ENCODE data around the gene CAPZA1.

The CAPZA1 gene

DNA sequence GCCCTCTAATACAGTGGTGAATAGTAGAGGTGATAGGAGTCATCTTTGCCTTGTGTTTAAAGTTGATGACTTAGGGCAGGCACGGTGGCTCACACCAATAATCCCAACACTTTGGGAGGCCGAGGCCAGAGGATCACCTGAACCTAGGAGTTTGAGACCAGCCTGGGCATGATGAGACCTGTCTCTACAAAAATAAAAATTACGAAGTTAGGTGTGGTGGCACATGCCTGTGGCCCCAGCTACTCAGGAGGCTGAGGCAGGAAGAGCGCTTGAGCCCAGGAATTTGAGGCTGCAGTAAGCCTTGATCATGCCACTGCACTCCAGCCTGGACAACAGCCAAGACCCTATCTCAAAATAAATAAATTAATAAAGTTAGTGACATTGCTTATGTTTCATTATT, 26.6 kb downstream of the CAPZA1 start:
- no peak overlapping the region for H3K9ac ChIP-seq
- no peak overlapping the region for H3K4me3 ChIP-seq (IDR thresholded peaks at IDR 0.05; ENCODE audit: insufficient read depth, low read depth, low read length)
- no peaks in the 10 kb centered on the region for H3K4me1 ChIP-seq (ENCODE audit: low read depth, poor library complexity, severe bottlenecking)
- no peaks in the 10 kb centered on the region for H3K27me3 ChIP-seq (ENCODE audit: insufficient read depth, low read depth)
- H3K36me3 ChIP-seq (ENCODE audit: insufficient read depth), result peaks cover 14% of the 10 kb centered on the region; the same call in 1 of the 2 replicates
- TF ChIP-seq, protein P1, sequence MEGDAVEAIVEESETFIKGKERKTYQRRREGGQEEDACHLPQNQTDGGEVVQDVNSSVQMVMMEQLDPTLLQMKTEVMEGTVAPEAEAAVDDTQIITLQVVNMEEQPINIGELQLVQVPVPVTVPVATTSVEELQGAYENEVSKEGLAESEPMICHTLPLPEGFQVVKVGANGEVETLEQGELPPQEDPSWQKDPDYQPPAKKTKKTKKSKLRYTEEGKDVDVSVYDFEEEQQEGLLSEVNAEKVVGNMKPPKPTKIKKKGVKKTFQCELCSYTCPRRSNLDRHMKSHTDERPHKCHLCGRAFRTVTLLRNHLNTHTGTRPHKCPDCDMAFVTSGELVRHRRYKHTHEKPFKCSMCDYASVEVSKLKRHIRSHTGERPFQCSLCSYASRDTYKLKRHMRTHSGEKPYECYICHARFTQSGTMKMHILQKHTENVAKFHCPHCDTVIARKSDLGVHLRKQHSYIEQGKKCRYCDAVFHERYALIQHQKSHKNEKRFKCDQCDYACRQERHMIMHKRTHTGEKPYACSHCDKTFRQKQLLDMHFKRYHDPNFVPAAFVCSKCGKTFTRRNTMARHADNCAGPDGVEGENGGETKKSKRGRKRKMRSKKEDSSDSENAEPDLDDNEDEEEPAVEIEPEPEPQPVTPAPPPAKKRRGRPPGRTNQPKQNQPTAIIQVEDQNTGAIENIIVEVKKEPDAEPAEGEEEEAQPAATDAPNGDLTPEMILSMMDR (conservative IDR thresholded peaks at IDR 0.05; ENCODE audit: low read depth, low read length), result no peak
- peaks cover 58% of the 10 kb centered on the region for H3K79me2 ChIP-seq (ENCODE audit: insufficient read depth, low read depth)
- H3K4me2 ChIP-seq, result no peak overlapping the region
- no peak overlapping the region for H2AFZ ChIP-seq (ENCODE audit: low read depth)
- H3K27ac ChIP-seq, result no peak overlapping the region
- H4K20me1 ChIP-seq (ENCODE audit: insufficient read depth), result no peaks in the 10 kb centered on the region

DNA sequence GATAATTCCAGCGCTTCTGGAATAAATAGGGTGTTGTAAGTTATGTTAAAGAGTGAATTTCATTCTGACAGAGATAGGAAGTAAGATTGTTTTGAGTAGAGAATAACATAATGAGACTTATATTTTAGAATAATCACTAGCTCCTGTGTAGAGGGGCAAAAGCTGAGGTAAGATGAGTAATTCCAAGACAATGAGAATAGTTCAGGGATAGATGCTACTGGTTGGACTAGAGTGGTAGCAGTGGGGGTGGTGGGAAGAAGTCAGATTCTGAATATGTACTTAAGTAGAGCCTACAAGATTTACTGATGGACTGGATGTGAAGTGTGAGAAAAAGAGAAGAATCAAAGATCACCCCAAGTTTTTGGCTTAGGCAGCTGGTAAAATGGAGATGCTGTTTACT, 31.6 kb downstream of the CAPZA1 start:
- Histone ChIP-seq H3K79me2 (ENCODE audit: insufficient read depth, low read depth) (peaks cover 15% of the 10 kb centered on the region; the same call in 1 of the 2 replicates), H4K20me1 (ENCODE audit: insufficient read depth) (no peaks in the 10 kb centered on the region), H3K4me1 (ENCODE audit: low read depth, poor library complexity, severe bottlenecking) (no peaks in the 10 kb centered on the region), H3K9ac (no peak overlapping the region), H2AFZ (ENCODE audit: low read depth) (no peak overlapping the region), H3K36me3 (ENCODE audit: insufficient read depth) (peaks cover 9% of the 10 kb centered on the region; the same call in 1 of the 2 replicates), H3K27ac (no peak overlapping the region), H3K27me3 (ENCODE audit: insufficient read depth, low read depth) (no peaks in the 10 kb centered on the region), H3K4me3 (IDR thresholded peaks at IDR 0.05; ENCODE audit: insufficient read depth, low read depth, low read length) (no peak overlapping the region), H3K4me2 (no peak overlapping the region)
- TF ChIP-seq, protein P1 (conservative IDR thresholded peaks at IDR 0.05; ENCODE audit: low read depth, low read length), result no peak

DNA sequence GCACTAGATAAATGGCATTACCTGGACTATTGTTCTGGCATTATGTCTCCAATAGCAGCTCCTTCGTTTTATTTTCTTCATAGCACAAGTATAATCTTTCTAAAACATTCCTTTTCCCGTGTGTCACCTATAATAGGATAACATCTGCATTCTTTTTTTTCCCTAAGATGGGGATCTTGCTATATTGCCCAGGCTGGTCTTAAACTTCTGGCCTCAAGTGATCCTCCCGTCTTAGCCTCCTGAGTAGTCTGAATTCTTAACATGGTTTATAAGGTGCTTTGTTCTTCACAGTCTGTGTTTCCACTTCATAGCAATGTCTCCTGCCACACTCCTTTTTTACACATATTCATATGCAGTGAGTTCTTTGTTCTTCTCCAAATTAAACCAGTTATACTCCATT, 46.2 kb downstream of the CAPZA1 start:
- no peak overlapping the region for H3K4me3 ChIP-seq (IDR thresholded peaks at IDR 0.05; ENCODE audit: insufficient read depth, low read depth, low read length)
- no peaks in the 10 kb centered on the region; the same call in 1 of the 2 replicates for H3K36me3 ChIP-seq (ENCODE audit: insufficient read depth)
- H3K4me2 ChIP-seq, result no peak overlapping the region
- H3K9ac ChIP-seq, result no peak overlapping the region
- TF ChIP-seq, protein P1 (conservative IDR thresholded peaks at IDR 0.05; ENCODE audit: low read depth, low read length), result no peak
- H3K27ac ChIP-seq, result no peak overlapping the region
- H4K20me1 ChIP-seq (ENCODE audit: insufficient read depth), result no peaks in the 10 kb centered on the region
- H3K27me3 ChIP-seq (ENCODE audit: insufficient read depth, low read depth), result no peaks in the 10 kb centered on the region
- no peaks in the 10 kb centered on the region for H3K79me2 ChIP-seq (ENCODE audit: insufficient read depth, low read depth)
- no peak overlapping the region for H2AFZ ChIP-seq (ENCODE audit: low read depth)
- H3K4me1 ChIP-seq (ENCODE audit: low read depth, poor library complexity, severe bottlenecking), result peaks cover 21% of the 10 kb centered on the region

DNA sequence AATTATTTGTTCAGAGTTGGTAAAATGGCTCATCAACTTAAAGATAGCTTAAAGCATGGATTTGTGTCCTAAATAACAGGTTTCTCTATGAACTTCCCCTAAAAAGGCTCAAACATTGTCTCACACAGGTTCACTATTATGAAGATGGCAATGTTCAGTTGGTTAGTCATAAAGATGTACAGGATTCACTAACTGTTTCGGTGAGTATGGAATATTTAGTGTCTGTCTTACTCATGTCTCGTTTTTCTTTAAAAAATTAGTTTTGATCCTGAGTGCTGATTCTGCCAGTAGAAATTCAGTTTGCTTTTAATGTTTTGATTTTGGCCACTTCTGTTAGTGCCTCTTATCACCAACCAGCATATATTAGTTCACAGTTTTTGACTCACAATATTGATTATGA, 47.3 kb downstream of the CAPZA1 start:
- peaks cover 25% of the 10 kb centered on the region for H3K4me1 ChIP-seq (ENCODE audit: low read depth, poor library complexity, severe bottlenecking)
- no peaks in the 10 kb centered on the region for H3K79me2 ChIP-seq (ENCODE audit: insufficient read depth, low read depth)
- no peak overlapping the region for H3K27ac ChIP-seq
- no peaks in the 10 kb centered on the region for H3K36me3 ChIP-seq (ENCODE audit: insufficient read depth)
- H3K9ac ChIP-seq, result no peak overlapping the region
- H2AFZ ChIP-seq (ENCODE audit: low read depth), result no peak overlapping the region
- H3K27me3 ChIP-seq (ENCODE audit: insufficient read depth, low read depth), result no peaks in the 10 kb centered on the region
- no peak overlapping the region for H3K4me3 ChIP-seq (IDR thresholded peaks at IDR 0.05; ENCODE audit: insufficient read depth, low read depth, low read length)
- TF ChIP-seq, protein P1 (conservative IDR thresholded peaks at IDR 0.05; ENCODE audit: low read depth, low read length), result no peak
- no peaks in the 10 kb centered on the region for H4K20me1 ChIP-seq (ENCODE audit: insufficient read depth)
- H3K4me2 ChIP-seq, result no peak overlapping the region

Data from KMS-11 (cell line).